ENCODE data around the gene MRPL51. TPM values are rescaled to one million over a fixed set of nuclear protein-coding genes. Genes with fewer than 3 reads are reported as not detected.

The MRPL51 gene
- total and polyA plus RNA-seq, 2 of the 8 experiments (the other 6 are each of a cell fraction or from before 2014, with no cell fraction given), result 119 to 331 TPM

GRCh38 chr12:6530576-6531260 lies 37.7 kb upstream of the MRPL51 start (continued):
- TF ChIP-seq CTBP2 (IDR thresholded peaks at IDR 0.05; ENCODE audit: borderline replicate concordance, insufficient read depth, insufficient read length, low read length), result no peak

All from H1 (cell line).